Endothelial cell of umbilical vein (primary cell): ENCODE data around the gene ZMYM5. TPM values are rescaled to one million over a fixed set of nuclear protein-coding genes. Genes with fewer than 3 reads are reported as not detected.
A peak's percentile ranks its signal among the peaks of the same experiment; 100 is the strongest.
"Not testable (repeated sequence)": the region's sequence is repeated elsewhere in the genome, so short reads cannot be mapped to it uniquely, and the experiment has no call there.

Experiments
- BruUV-seq: library from RNA; stranded (reverse); fragments of 400-500 nt; replicated peaks from 2 replicates; lab custom pipeline; 2021; lab: Mats Ljungman, UMichigan
- CTCF ChIA-PET: fragments of 300-600, 350-600 bp; sonication (Branson Sonifier 250); formaldehyde crosslinking; loops from one replicate; lab custom pipeline; 2021; ENCODE audit warnings: antibody characterized with exemption, inconsistent platforms; lab: Charles Lee
- POLR2A ChIA-PET: fragments of 300-600, 350-600 bp; sonication (Branson Sonifier 250); formaldehyde crosslinking; loops from one replicate; lab custom pipeline; 2021; ENCODE audit warnings: antibody characterized with exemption, inconsistent platforms; lab: Charles Lee
- DNase-seq: peaks from one replicate; pipeline ENCODE4 v3.0.0-alpha.2; 2011; ENCODE audit warnings: low read depth, low spot score
- FAIRE-seq: peaks from 2 replicates; lab custom pipeline; 2011; peaks lifted over from hg19 to GRCh38; lab: Jason Lieb, UNC
- H2AFZ ChIP-seq: 2 replicates; pipeline ENCODE4 v1.6.0; 2012; ENCODE audit warnings: low read depth, low read length, control low read depth, inconsistent platforms
- H3K27ac ChIP-seq: 2 replicates; pipeline ENCODE4 v1.5.1; 2011; ENCODE audit warnings: low read depth, mild to moderate bottlenecking, control low read depth, low read length, moderate library complexity; ENCODE audit not compliant: insufficient read depth
- H3K27me3 ChIP-seq, 2 experiments: 2 replicates each; pipeline versions ENCODE4 v1.6.0 to v1.6.1; 2011; ENCODE audit warnings: low read length in 2 of 2, mixed read lengths in 1 of 2; ENCODE audit not compliant: control insufficient read depth in 2 of 2, insufficient read depth in 2 of 2
- H3K36me3 ChIP-seq, 2 experiments: 2 replicates in 1 of 2; 3 replicates in 1 of 2; pipeline ENCODE4 v1.5.1; 2011; ENCODE audit warnings: low read length in 2 of 2, mild to moderate bottlenecking in 1 of 2, moderate library complexity in 1 of 2; ENCODE audit not compliant: control insufficient read depth in 2 of 2, insufficient read depth in 2 of 2; ENCODE audit errors: extremely low read depth in 1 of 2
- H3K4me1 ChIP-seq: 3 replicates; pipeline ENCODE4 v1.5.1; 2011; ENCODE audit warnings: mild to moderate bottlenecking, low read length; ENCODE audit not compliant: control insufficient read depth, insufficient read depth; ENCODE audit errors: extremely low read depth
- H3K4me2 ChIP-seq: 2 replicates; pipeline ENCODE4 v1.6.1; 2011; ENCODE audit warnings: low read length, control low read depth, mixed read lengths; ENCODE audit not compliant: insufficient read depth
- H3K4me3 ChIP-seq, 3 experiments: fragments of 200-600 bp in 1 of 3; sonication (generic), shearing (Covaris generic) in 1 of 3; replicated peaks in 1 of 3; 2 replicates each; pipeline ENCODE4 v1.5.1; 2011 to 2016; ENCODE audit warnings: control low read depth in 3 of 3, low read length in 3 of 3, mild to moderate bottlenecking in 2 of 3, inconsistent platforms in 1 of 3, low read depth in 1 of 3, moderate library complexity in 1 of 3; ENCODE audit not compliant: insufficient read depth in 1 of 3
- H3K79me2 ChIP-seq: 2 replicates; pipeline ENCODE4 v1.6.0; 2012; ENCODE audit warnings: low read length, inconsistent platforms; ENCODE audit not compliant: control insufficient read depth, insufficient read depth
- H3K9ac ChIP-seq: replicated peaks from 2 replicates; pipeline ENCODE3; 2011; ENCODE audit warnings: low read length, control low read depth; ENCODE audit not compliant: insufficient read depth; ENCODE audit errors: extremely low read depth
- H3K9me1 ChIP-seq: replicated peaks from 3 replicates; pipeline ENCODE4 v1.6.0; 2011; ENCODE audit warnings: mild to moderate bottlenecking, low read length; ENCODE audit not compliant: control insufficient read depth, insufficient read depth; ENCODE audit errors: extremely low read depth
- H3K9me3 ChIP-seq: replicated peaks from 2 replicates; pipeline ENCODE4 v1.5.1; 2012; ENCODE audit warnings: low read length, inconsistent platforms; ENCODE audit not compliant: control insufficient read depth, insufficient read depth
- H4K20me1 ChIP-seq: replicated peaks from 2 replicates; pipeline ENCODE3; 2011; ENCODE audit warnings: mild to moderate bottlenecking, low read length; ENCODE audit not compliant: control insufficient read depth, insufficient read depth; ENCODE audit errors: extremely low read depth
- CTCF ChIP-seq, 2 donors: IDR thresholded peaks; 1 replicate in 1 of 2; 2 replicates in 1 of 2; pipeline ENCODE4 v1.5.1; 2011; ENCODE audit warnings: low read length in 2 of 2, mild to moderate bottlenecking in 2 of 2, moderate library complexity in 2 of 2, control low read depth in 1 of 2, inconsistent platforms in 1 of 2, low read depth in 1 of 2; ENCODE audit not compliant: insufficient read depth in 1 of 2; ENCODE audit errors: extremely low read depth in 1 of 2
- EZH2 ChIP-seq: IDR thresholded peaks from 2 replicates; pipeline ENCODE4 v1.6.1; 2012; ENCODE audit warnings: borderline replicate concordance, low read depth, mild to moderate bottlenecking, moderate library complexity, low read length, inconsistent platforms; ENCODE audit not compliant: severe bottlenecking
- FOS ChIP-seq: IDR thresholded peaks from 2 replicates; pipeline ENCODE4 v1.6.1; 2011; ENCODE audit warnings: mild to moderate bottlenecking, low read length, moderate library complexity, borderline replicate concordance; ENCODE audit not compliant: insufficient read depth
- GATA2 ChIP-seq: IDR thresholded peaks from 2 replicates; pipeline ENCODE4 v1.7.0; 2011; ENCODE audit warnings: low read depth, mild to moderate bottlenecking, moderate library complexity, mixed read lengths, low read length; ENCODE audit not compliant: insufficient read length, insufficient read depth
- JUN ChIP-seq: IDR thresholded peaks from 2 replicates; pipeline ENCODE4 v1.6.1; 2011; ENCODE audit warnings: borderline replicate concordance, low read depth; ENCODE audit not compliant: insufficient read length, insufficient read depth
- MYC ChIP-seq: IDR thresholded peaks from one replicate; pipeline ENCODE4 v1.6.1; 2011; ENCODE audit warnings: mild to moderate bottlenecking, low read depth, low read length
- POLR2A ChIP-seq: IDR thresholded peaks from 2 replicates; pipeline ENCODE4 v1.6.1; 2012; ENCODE audit warnings: low read depth, mild to moderate bottlenecking, control low read depth, low read length
- POLR2AphosphoS5 ChIP-seq: IDR thresholded peaks from 2 replicates; pipeline ENCODE4 v1.6.1; 2012; ENCODE audit warnings: low read depth, mild to moderate bottlenecking, control low read depth, low read length, moderate library complexity; ENCODE audit not compliant: insufficient read depth
- dilution Hi-C: fragments of 300-500 bp; cut with MboI; formaldehyde crosslinking; loops from one replicate; pipeline ENCODE4 v1.15.0; 2019; ENCODE audit warnings: low sequenced_read_pairs; ENCODE audit not compliant: extremely low pct_ligation_motif_present
- intact Hi-C: fragments of 100-400 bp; cut with micrococcal nuclease; formaldehyde crosslinking; loops from one replicate; pipeline ENCODE4 v1.10.0; 2022
- polyA plus RNA-seq, 4 experiments: library from polyadenylated mRNA; depleted of rRNA in 3 of 4; stranded (reverse) in 3 of 4; unstranded in 1 of 4; fragments of >200 nt; gene quantifications; 2 replicates each; pipeline versions ENCODE4 v1.2.1 to v1.2.3, GENCODE V29; 2011 to 2012; ENCODE audit warnings: missing spikeins in 1 of 4
- total RNA-seq: library from RNA; stranded (reverse); gene quantifications from 2 replicates; pipeline ENCODE4 v1.2.3, GENCODE V29; 2021
- TF ChIP-seq, protein P1 (sequence below): IDR thresholded peaks from 2 replicates; pipeline ENCODE4 v1.6.1; 2011; ENCODE audit not compliant: insufficient read depth, insufficient read length

The ZMYM5 gene
- total and polyA plus RNA-seq, 2 donors (not counting 3 experiments of a cell fraction or from before 2014, with no cell fraction given) = 4.9 to 10.1 TPM

- BruUV-seq = no TSS peak
- intact Hi-C loops (loop anchor here (10.0 kb wide), 1 partner anchor 107 kb away; no protein-coding TSS in a partner anchor), dilution Hi-C loops (no loop called here)
- H2AFZ ChIP-seq = no peak overlapping the region
- POLR2A ChIA-PET = interaction anchor here (0.6 to 0.7 kb wide), 2 partner anchors 79 to 272 kb away, joined by 6 read pairs; no protein-coding TSS in a partner anchor
- no peaks in the 10 kb centered on the region for H3K9me1 ChIP-seq
- H3K27ac ChIP-seq = peak overlapping the region; percentile 85
- H3K27me3 ChIP-seq = no peaks in the 10 kb centered on the region
- no peaks in the 10 kb centered on the region for H3K36me3 ChIP-seq
- peak overlapping the region; percentile 93 for H3K4me2 ChIP-seq
- FAIRE-seq = peak; percentile 38
- DNase-seq = peak; percentile 7
- peak overlapping the region; percentile 97 for H3K9ac ChIP-seq
- H3K79me2 ChIP-seq = peaks cover 37% of the 10 kb centered on the region
- no peaks in the 10 kb centered on the region for H4K20me1 ChIP-seq
- TF ChIP-seq POLR2A = no peak
- TF ChIP-seq, protein P1, sequence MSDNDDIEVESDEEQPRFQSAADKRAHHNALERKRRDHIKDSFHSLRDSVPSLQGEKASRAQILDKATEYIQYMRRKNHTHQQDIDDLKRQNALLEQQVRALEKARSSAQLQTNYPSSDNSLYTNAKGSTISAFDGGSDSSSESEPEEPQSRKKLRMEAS = no peak
- no peak for TF ChIP-seq GATA2
- no peak for TF ChIP-seq JUN
- TF ChIP-seq EZH2 = no peak
- TF ChIP-seq MYC = no peak
- no peak for TF ChIP-seq CTCF (IDR thresholded peaks at IDR 0.05; ENCODE audit: extremely low read depth in 1 of 2, insufficient read depth in 1 of 2, low read depth in 1 of 2, low read length in 2 of 2)
- TF ChIP-seq FOS = no peak
- TF ChIP-seq POLR2AphosphoS5 = no peak
- peaks cover 3% of the 10 kb centered on the region for H3K4me1 ChIP-seq
- no peaks in the 10 kb centered on the region for H3K9me3 ChIP-seq
- CTCF ChIA-PET = interaction anchor here (1.6 kb wide), 1 partner anchor 36 kb away, joined by 5 read pairs; no protein-coding TSS in a partner anchor
- H3K4me3 ChIP-seq = peak overlapping the region; percentile 78 to 95 (median 93)
These were observed 81.9 kb downstream of the ZMYM5 start for GRCh38 chr13:19781526-19781925.

- BruUV-seq, H3K4me1 ChIP-seq, H3K9me3 ChIP-seq, H3K27me3 ChIP-seq, H4K20me1 ChIP-seq, H3K9ac ChIP-seq, H2AFZ ChIP-seq, H3K36me3 ChIP-seq, H3K27ac ChIP-seq, dilution Hi-C loops, H3K9me1 ChIP-seq, DNase-seq: not testable (repeated sequence)
- Histone ChIP-seq H3K4me2 (peak overlapping the region; percentile 93), H3K4me3 (peak overlapping the region; percentile 25 to 95 (median 78)), H3K79me2 (peaks cover 43% of the 10 kb centered on the region)
- peak; percentile 28 for FAIRE-seq
- CTCF ChIA-PET = interaction anchor here (0.9 to 1.6 kb wide), 2 partner anchors 37 to 101 kb away, joined by 3 to 5 read pairs; no protein-coding TSS in a partner anchor
- POLR2A ChIA-PET = interaction anchor here (0.6 to 0.7 kb wide), 2 partner anchors 27 to 273 kb away, joined by 3 to 6 read pairs; no protein-coding TSS in a partner anchor
- intact Hi-C loops = loop anchor here (10.0 kb wide), 1 partner anchor 106 kb away; no protein-coding TSS in a partner anchor
These were observed 82.6 kb downstream of the ZMYM5 start for GRCh38 chr13:19780753-19781418.
